ENCODE data around the gene REEP1.
"Not testable (repeated sequence)": the region's sequence is repeated elsewhere in the genome, so short reads cannot be mapped to it uniquely, and the experiment has no call there.

REEP1 gene

GRCh38 chr2:86360776-86361175 is 23.4 kb upstream of the REEP1 start:
- no peak for TF ChIP-seq POLR2A (IDR thresholded peaks at IDR 0.05; ENCODE audit: low read depth, low read length)
- no peak for DNase-seq (ENCODE audit: insufficient read length, low spot score)

GRCh38 chr2:86358957-86359356 is 21.5 kb upstream of the REEP1 start:
- no peak for TF ChIP-seq POLR2A (IDR thresholded peaks at IDR 0.05; ENCODE audit: low read depth, low read length)
- no peak for DNase-seq (ENCODE audit: insufficient read length, low spot score)
- no peak for FAIRE-seq

More at GRCh38 chr2:86360776-86361175, 23.4 kb upstream of the REEP1 start:
- no peak for FAIRE-seq

DNA sequence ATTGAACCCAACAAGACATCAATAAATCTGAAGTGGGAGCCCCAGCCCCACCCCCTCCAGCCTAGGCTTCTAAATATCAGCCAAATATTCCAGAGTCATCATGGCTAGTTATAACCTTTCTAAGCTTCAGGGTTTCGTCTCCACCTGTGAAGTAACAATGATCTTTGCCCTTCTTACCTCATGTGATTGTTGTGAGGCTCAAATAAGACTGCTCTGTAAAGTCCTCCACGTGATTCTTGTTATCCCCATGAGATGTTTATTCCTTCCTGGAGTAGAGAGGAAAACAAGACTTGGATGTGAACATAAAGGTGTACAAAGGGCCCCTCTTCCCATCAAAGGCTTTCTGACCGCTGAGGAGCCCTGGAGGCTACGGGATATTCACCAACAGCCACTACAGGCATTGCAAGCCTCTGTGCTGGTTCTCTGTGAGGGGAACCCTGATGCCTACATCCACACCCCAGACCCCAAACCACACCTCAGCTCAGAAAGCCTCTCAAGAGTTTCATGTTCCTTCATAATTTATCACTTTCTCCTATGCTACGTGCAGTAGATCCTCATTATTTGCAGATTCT is 20.1 kb upstream of the REEP1 start:
- TF ChIP-seq POLR2A (IDR thresholded peaks at IDR 0.05; ENCODE audit: low read depth, low read length) = no peak
- FAIRE-seq (no peak), DNase-seq (ENCODE audit: insufficient read length, low spot score) (no peak)

- FAIRE-seq (no peak), DNase-seq (ENCODE audit: insufficient read length, low spot score) (no peak)
- no peak for TF ChIP-seq POLR2A (IDR thresholded peaks at IDR 0.05; ENCODE audit: low read depth, low read length)
These were observed 15.3 kb upstream of the REEP1 start for GRCh38 chr2:86352727-86353221.

DNA sequence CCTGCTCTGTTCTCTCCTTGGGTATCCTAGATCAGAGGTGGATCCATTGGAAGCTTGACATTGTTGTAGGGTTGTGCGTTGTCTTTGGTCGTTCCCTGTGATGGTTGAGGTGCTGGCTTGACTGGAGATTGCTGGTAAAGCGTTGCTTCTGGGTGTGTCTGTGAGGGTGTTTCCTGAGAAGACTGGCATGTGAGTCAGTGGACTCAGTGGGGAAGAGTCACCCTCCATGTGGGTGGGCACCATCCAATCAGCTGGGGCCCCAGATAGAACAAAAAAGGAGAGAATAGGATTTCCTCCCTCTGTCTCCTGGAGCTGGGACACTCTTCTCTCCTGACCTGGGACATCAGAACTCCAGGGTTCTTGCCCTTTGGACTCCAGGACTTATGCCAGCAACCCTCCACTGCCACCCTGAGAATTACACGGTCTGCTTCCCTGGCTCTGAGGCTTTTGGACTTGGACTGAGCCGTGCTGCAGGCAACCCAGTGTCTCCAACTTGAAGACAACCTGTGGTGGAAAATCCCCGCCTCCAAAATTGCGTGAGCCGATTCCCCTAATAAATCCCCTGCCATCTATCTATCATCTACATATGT is 14.8 kb upstream of the REEP1 start:
- no peak for FAIRE-seq
- no peak for DNase-seq (ENCODE audit: insufficient read length, low spot score)
- no peak for TF ChIP-seq POLR2A (IDR thresholded peaks at IDR 0.05; ENCODE audit: low read depth, low read length)

GRCh38 chr2:86350751-86351150 is 13.3 kb upstream of the REEP1 start:
- no peak for DNase-seq (ENCODE audit: insufficient read length, low spot score)
- TF ChIP-seq POLR2A (IDR thresholded peaks at IDR 0.05; ENCODE audit: low read depth, low read length) = no peak
- no peak for FAIRE-seq

DNA sequence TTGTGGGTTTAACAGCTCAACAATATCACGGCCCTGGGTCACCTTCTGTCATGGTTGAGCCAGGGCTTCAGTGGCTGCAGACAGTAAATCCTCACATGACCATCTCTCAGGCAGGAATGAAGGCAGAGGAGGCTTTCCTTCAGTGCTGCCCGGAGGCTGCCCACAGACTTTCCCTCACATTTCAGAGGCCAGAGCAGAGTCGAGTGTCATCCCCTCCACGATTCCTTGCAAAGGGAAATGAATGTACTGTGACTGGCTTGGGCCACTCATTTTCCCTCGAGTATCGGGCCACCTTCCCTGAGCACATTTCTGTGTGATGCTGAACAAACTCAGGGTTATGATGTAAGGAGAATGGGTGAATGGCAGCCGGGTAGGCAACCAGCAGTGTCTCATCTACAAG is 10.0 kb upstream of the REEP1 start:
- TF ChIP-seq POLR2A (IDR thresholded peaks at IDR 0.05; ENCODE audit: low read depth, low read length) = no peak
- FAIRE-seq (no peak), DNase-seq (ENCODE audit: insufficient read length, low spot score) (no peak)

DNA sequence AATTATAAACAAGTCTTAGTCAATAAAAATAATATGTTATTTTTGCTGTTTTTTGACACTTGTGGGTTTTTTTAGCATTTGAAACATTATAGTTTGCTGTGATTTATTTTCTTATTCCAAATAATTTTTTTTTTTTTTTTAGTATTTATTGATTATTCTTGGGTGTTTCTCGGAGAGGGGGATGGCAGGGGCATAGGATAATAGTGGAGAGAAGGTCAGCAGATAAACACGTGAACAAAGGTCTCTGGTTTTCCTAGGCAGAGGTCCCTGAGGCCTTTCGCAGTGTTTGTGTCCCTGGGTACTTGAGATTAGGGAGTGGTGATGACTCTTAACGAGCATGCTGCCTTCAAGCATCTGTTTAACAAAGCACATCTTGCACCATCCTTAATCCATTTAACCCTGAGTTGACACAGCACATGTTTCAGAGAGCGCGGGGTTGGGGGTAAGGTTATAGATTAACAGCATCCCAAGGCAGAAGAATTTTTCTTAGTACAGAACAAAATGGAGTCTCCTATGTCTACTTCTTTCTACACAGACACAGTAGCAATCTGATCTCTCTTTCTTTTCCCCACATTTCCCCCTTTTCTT is 8.5 kb upstream of the REEP1 start:
- not testable (repeated sequence) for DNase-seq (ENCODE audit: insufficient read length, low spot score); FAIRE-seq

DNA sequence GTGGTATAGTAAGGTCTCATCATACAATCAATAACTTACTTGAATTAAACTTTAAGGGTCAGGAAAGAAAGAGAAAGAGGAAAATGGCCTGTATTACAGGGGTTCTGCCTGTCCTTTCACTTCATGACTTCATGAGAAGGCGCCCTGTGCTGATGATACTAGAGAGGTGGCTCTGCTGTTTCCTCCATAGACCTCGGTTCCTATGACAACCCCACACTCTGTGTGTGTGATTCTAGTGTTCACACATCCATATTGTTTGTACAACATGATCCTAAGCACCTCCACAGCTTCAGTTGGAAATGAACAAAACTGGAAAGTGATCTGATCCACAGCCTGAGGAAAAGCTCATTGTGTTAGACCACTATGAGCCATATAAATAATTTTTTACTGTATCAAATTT is 7.0 kb upstream of the REEP1 start:
- no peak for FAIRE-seq
- no peak for TF ChIP-seq POLR2A (IDR thresholded peaks at IDR 0.05; ENCODE audit: low read depth, low read length)
- no peak for DNase-seq (ENCODE audit: insufficient read length, low spot score)

DNA sequence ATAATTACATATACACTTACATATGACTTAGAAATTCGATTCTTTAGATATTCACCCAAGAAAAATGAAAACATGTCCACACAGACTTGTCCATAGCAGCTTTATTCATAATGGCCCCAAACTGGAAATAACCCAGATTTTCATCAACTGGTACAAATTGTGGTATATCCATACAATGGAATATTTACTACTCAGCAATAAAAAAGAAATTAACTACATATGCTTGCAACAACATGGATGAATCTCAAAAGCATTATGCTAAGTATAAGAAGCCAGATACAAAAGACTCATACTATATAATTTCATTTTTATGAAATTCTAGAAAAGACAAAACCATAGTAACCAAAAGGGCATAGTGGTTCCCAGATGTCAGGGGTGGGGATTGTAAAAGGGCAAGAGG is 5.1 kb upstream of the REEP1 start:
- TF ChIP-seq POLR2A (IDR thresholded peaks at IDR 0.05; ENCODE audit: low read depth, low read length) = no peak
- FAIRE-seq = no peak
- no peak for DNase-seq (ENCODE audit: insufficient read length, low spot score)

DNA sequence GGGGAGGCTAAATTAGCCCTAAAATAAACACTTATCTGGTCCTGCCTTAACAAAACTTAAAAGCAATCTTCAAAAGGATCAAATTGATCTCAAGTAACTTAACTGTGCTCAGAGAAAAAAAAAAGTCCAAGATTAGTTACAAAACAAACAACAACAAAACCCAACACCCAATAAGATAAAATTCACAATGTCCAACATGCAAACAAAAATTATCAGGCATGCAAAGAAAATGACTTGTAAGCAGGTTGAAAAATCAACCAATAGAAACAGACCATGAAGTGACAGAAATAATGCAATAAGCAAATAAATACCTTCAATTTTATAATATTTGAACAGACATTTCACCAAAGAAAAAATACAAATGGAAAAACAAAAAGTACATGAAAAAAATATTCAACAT is 4.0 kb upstream of the REEP1 start:
- TF ChIP-seq POLR2A (IDR thresholded peaks at IDR 0.05; ENCODE audit: low read depth, low read length) = no peak
- no peak for FAIRE-seq
- DNase-seq (ENCODE audit: insufficient read length, low spot score) = no peak

GRCh38 chr2:86338778-86339295 is 1.4 kb upstream of the REEP1 start:
- TF ChIP-seq POLR2A (IDR thresholded peaks at IDR 0.05; ENCODE audit: low read depth, low read length) = no peak
- no peak for FAIRE-seq
- DNase-seq (ENCODE audit: insufficient read length, low spot score) = no peak

- no peak for DNase-seq (ENCODE audit: insufficient read length, low spot score)
- TF ChIP-seq POLR2A (IDR thresholded peaks at IDR 0.05; ENCODE audit: low read depth, low read length) = no peak
- no peak for FAIRE-seq
These were observed 667 bp downstream of the REEP1 start for GRCh38 chr2:86336675-86337243.

GRCh38 chr2:86335865-86336674 is 1.4 kb downstream of the REEP1 start:
- FAIRE-seq = no peak
- no peak for DNase-seq (ENCODE audit: insufficient read length, low spot score)
- no peak for TF ChIP-seq POLR2A (IDR thresholded peaks at IDR 0.05; ENCODE audit: low read depth, low read length)

Measured in H54 (cell line).